Placental pericyte (primary cell): ENCODE data around the gene C3orf52. TPM values are rescaled to one million over a fixed set of nuclear protein-coding genes. Genes with fewer than 3 reads are reported as not detected.

Experiments used
- small RNA-seq: library from RNA; depleted of rRNA; stranded (forward); fragments of <200 nt; gene quantifications from one replicate; pipeline ENCODE3, GENCODE V24; 2012; ENCODE audit warnings: low replicate concordance
- total RNA-seq: library from RNA; depleted of rRNA; stranded (reverse); fragments of >200 nt; gene quantifications from 2 replicates; pipeline ENCODE4 v1.2.3, GENCODE V29; 2012

The C3orf52 gene
- total RNA-seq: 11.6 and 18.0 TPM in 2 replicates

GRCh38 chr3:112086076-112086854 is at the start of gene C3orf52:
Gene C3orf52, plus strand, starts transcription at chr3:112086389. Its CDS starts 19 bp downstream, at chr3:112086408.

GRCh38 chr3:112132975-112133448 is 46.8 kb downstream of the C3orf52 start, which contains the start of gene GCSAM:
Gene GCSAM, minus strand, starts transcription at chr3:112133248. Its CDS starts 128 bp downstream, at chr3:112133120.

Small RNA genes within 50 kb of the gene (small RNA-seq; reads per million reads assigned to genes)
- not detected for gene MIR567

Other genes starting within 250 kb of the C3orf52 start
- 66.5 and 96.8 TPM in 2 replicates for gene PHLDB2, start 227.1 kb upstream of the C3orf52 start, total RNA-seq
- 10.3 and 38.9 TPM in 2 replicates for gene ABHD10, start 107.4 kb upstream of the C3orf52 start, total RNA-seq
- gene TAGLN3, start 87.5 kb upstream of the C3orf52 start, total RNA-seq: 0.14 TPM in 1 of 2 replicates, not detected in the other
- gene TMPRSS7, start 51.7 kb upstream of the C3orf52 start, total RNA-seq: not detected in 2 replicates
- gene GCSAM, start 46.9 kb downstream of the C3orf52 start, total RNA-seq: not detected in 2 replicates
- gene SLC9C1, start 207.8 kb downstream of the C3orf52 start, total RNA-seq: not detected in 2 replicates
- 3.7 and 4.6 TPM in 2 replicates for gene CD200, start 246.8 kb downstream of the C3orf52 start, total RNA-seq